Osteocyte (in vitro differentiated cells): ENCODE measurements around the gene RASSF5. TPM values are rescaled to one million over a fixed set of nuclear protein-coding genes. Genes with fewer than 3 reads are reported as not detected.
A peak's percentile ranks its signal among the peaks of the same experiment; 100 is the strongest.

Experiments used
- DNase-seq: peaks from one replicate; pipeline ENCODE4 v3.0.0; 2021; ENCODE audit warnings: mixed read lengths; ENCODE audit not compliant: unreplicated experiment; ENCODE audit errors: extremely low spot score
- H3K27ac Mint-ChIP-seq: one replicate; pipeline ENCODE4 v1.8.0; 2021; ENCODE audit warnings: mild to moderate bottlenecking, mixed read lengths; ENCODE audit not compliant: unreplicated experiment
- H3K27me3 Mint-ChIP-seq: one replicate; pipeline ENCODE4 v1.8.0; 2021; ENCODE audit warnings: mixed read lengths; ENCODE audit not compliant: unreplicated experiment
- H3K36me3 Mint-ChIP-seq: one replicate; pipeline ENCODE4 v1.8.0; 2021; ENCODE audit warnings: mixed read lengths; ENCODE audit not compliant: unreplicated experiment
- H3K4me1 Mint-ChIP-seq: one replicate; pipeline ENCODE4 v1.8.0; 2021; ENCODE audit warnings: mixed read lengths; ENCODE audit not compliant: unreplicated experiment
- H3K4me3 Mint-ChIP-seq: one replicate; pipeline ENCODE4 v1.8.0; 2021; ENCODE audit warnings: mild to moderate bottlenecking, moderate library complexity, mixed read lengths; ENCODE audit not compliant: unreplicated experiment
- H3K9me3 Mint-ChIP-seq: one replicate; pipeline ENCODE4 v1.8.0; 2021; ENCODE audit warnings: mixed read lengths; ENCODE audit not compliant: unreplicated experiment
- total RNA-seq: library from RNA; stranded (reverse); gene quantifications from 2 replicates; pipeline ENCODE4 v1.2.1, GENCODE V29; 2021
- TF ChIP-seq, protein P1 (sequence below): fragments of 200-600 bp; sonication (generic); IDR thresholded peaks from 2 replicates; pipeline ENCODE4 v1.5.0; 2021; ENCODE audit warnings: antibody characterized with exemption, mild to moderate bottlenecking, moderate library complexity

The RASSF5 gene
- total RNA-seq, 1 donor from 2014 or later: not detected

DNA sequence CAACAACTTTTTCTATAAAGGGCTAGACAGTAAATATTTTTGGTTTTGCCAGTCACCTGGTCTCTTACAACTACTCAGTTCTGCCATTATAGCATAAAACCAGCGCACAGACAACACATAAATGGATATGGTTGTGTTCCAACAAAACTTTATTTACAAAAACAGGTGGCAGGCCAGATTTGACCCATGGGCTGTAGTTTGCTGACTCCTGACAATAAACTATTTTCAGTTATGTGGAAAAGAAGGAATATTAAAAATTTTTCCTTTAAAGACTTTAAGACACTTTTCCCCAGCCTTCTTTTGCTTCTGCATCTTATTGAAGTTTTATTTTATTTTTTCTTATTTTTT is 89.0 kb downstream of the RASSF5 start:
- TF ChIP-seq, protein P1, sequence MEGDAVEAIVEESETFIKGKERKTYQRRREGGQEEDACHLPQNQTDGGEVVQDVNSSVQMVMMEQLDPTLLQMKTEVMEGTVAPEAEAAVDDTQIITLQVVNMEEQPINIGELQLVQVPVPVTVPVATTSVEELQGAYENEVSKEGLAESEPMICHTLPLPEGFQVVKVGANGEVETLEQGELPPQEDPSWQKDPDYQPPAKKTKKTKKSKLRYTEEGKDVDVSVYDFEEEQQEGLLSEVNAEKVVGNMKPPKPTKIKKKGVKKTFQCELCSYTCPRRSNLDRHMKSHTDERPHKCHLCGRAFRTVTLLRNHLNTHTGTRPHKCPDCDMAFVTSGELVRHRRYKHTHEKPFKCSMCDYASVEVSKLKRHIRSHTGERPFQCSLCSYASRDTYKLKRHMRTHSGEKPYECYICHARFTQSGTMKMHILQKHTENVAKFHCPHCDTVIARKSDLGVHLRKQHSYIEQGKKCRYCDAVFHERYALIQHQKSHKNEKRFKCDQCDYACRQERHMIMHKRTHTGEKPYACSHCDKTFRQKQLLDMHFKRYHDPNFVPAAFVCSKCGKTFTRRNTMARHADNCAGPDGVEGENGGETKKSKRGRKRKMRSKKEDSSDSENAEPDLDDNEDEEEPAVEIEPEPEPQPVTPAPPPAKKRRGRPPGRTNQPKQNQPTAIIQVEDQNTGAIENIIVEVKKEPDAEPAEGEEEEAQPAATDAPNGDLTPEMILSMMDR: no peak
- peaks cover 60% of the 10 kb centered on the region for H3K36me3 Mint-ChIP-seq
- no peak for DNase-seq
- H3K4me3 Mint-ChIP-seq: no peak overlapping the region
- H3K4me1 Mint-ChIP-seq: no peaks in the 10 kb centered on the region
- no peaks in the 10 kb centered on the region for H3K9me3 Mint-ChIP-seq
- H3K27ac Mint-ChIP-seq: no peak overlapping the region
- H3K27me3 Mint-ChIP-seq: no peaks in the 10 kb centered on the region

DNA sequence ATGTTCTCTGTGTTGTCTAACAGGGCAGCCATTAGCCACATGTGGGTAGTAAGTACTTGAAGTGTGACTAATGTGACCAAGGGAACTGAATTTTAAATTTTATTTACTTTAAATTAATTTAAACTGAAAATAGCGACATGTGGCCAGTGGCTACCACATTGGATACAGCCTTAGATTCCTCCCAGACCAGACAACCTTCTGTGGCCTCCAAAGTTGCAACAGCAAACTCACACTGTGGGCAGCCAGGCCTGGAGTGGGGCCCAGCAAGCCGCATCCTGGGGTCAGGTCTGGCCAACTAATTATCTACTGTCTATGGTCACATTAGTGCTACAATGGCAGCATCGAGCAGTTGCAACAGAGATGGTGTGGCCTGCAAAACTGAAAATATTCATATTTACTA is 93.2 kb downstream of the RASSF5 start:
- Mint-ChIP-seq H3K4me3 (no peak overlapping the region), H3K36me3 (peaks cover 40% of the 10 kb centered on the region), H3K27me3 (no peaks in the 10 kb centered on the region), H3K9me3 (no peaks in the 10 kb centered on the region), H3K4me1 (no peaks in the 10 kb centered on the region), H3K27ac (no peak overlapping the region)
- TF ChIP-seq, protein P1: no peak
- DNase-seq: no peak

DNA sequence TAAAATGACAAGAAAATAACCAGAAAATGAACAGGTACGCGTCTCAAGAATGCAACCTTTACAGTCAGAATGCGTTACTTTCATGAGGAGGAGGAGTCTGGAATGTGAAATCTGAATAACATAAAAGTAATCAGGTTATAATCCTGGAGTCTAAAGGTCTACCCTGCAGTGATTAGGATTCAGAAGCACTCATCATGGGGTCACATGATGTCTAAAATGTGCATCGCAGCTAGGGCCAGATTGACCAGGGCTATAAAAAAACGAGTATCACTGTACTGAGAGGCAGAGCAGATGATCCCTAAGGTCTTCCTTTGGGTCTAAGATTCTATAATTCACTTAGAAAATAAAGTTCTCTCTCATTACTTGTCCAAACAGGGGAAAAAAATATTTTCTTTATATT is 97.5 kb downstream of the RASSF5 start:
- no peak overlapping the region for H3K4me3 Mint-ChIP-seq
- TF ChIP-seq, protein P1: no peak
- no peaks in the 10 kb centered on the region for H3K4me1 Mint-ChIP-seq

DNA sequence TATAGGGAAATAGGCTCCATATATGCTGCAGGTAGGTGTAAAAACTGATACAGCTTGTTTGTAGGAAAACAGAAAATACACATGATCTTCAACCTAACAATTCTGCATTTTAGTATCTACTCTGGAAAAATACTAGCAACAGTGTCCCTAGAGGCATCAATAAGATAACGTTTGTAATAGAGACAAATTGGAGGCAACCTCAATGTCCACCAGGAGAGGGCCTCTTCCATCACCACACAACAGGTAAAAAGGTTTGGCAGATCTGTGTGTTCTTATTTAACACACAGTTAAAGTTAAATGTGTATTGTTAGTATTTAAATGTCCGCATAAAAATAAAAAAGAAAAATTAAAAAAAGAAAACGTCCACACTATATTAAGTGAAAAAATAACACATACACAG is 99.5 kb downstream of the RASSF5 start:
- H3K36me3 Mint-ChIP-seq: peaks cover 19% of the 10 kb centered on the region
- peaks cover 8% of the 10 kb centered on the region for H3K4me1 Mint-ChIP-seq
- no peaks in the 10 kb centered on the region for H3K27me3 Mint-ChIP-seq
- H3K4me3 Mint-ChIP-seq: no peak overlapping the region
- DNase-seq: no peak
- TF ChIP-seq, protein P1: peak; percentile 48
- no peaks in the 10 kb centered on the region for H3K9me3 Mint-ChIP-seq
- H3K27ac Mint-ChIP-seq: no peak overlapping the region

More for the DNA sequence above, 97.5 kb downstream of the RASSF5 start:
- no peak overlapping the region for H3K27ac Mint-ChIP-seq
- H3K36me3 Mint-ChIP-seq: peaks cover 24% of the 10 kb centered on the region
- H3K9me3 Mint-ChIP-seq: no peaks in the 10 kb centered on the region
- DNase-seq: no peak
- H3K27me3 Mint-ChIP-seq: no peaks in the 10 kb centered on the region

DNA sequence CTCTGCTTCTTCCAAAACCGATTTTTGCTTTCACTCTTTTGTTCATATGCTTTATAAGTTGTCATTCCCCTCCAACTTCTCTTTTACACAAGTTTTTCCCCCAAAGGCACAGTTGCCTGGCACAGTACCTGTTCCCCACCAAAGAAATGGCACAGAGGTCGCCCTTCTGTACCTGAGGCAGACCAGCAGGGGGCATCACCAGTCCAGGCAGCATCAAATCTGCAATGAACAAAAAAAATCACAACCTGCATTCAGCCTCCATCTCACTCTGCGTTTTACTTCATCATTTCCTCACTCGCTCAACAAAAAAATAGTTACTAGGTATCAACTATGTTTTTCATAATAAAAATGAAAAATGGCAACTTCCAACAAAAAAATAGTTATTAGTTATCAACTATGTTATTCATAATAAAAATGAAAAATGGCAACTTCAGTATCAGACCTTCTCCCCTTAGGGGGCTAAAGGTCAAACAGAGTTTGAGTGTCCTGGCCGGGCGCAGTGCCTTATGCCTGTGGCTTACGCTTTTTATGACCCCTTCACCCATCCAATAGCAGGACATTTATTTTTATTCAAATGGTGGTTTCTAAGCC is 100.9 kb downstream of the RASSF5 start:
- H3K4me3 Mint-ChIP-seq: no peak overlapping the region
- TF ChIP-seq, protein P1: peak; percentile 62
- peaks cover 16% of the 10 kb centered on the region for H3K36me3 Mint-ChIP-seq
- H3K4me1 Mint-ChIP-seq: peaks cover 9% of the 10 kb centered on the region
- H3K27me3 Mint-ChIP-seq: no peaks in the 10 kb centered on the region
- DNase-seq: no peak
- H3K9me3 Mint-ChIP-seq: no peaks in the 10 kb centered on the region
- no peak overlapping the region for H3K27ac Mint-ChIP-seq
